Endothelial cell of umbilical vein (primary cell): Measurements from ENCODE around the gene VSNL1. TPM values are rescaled to one million over a fixed set of nuclear protein-coding genes. Genes with fewer than 3 reads are reported as not detected.

Experiments
- BruUV-seq: library from RNA; stranded (reverse); fragments of 400-500 nt; replicated peaks from 2 replicates; lab custom pipeline; 2021; lab: Mats Ljungman, UMichigan
- CTCF ChIA-PET: fragments of 300-600, 350-600 bp; sonication (Branson Sonifier 250); formaldehyde crosslinking; loops from one replicate; lab custom pipeline; 2021; ENCODE audit warnings: antibody characterized with exemption, inconsistent platforms; lab: Charles Lee
- POLR2A ChIA-PET: fragments of 300-600, 350-600 bp; sonication (Branson Sonifier 250); formaldehyde crosslinking; loops from one replicate; lab custom pipeline; 2021; ENCODE audit warnings: antibody characterized with exemption, inconsistent platforms; lab: Charles Lee
- DNase-seq: peaks from one replicate; pipeline ENCODE4 v3.0.0-alpha.2; 2011; ENCODE audit warnings: low read depth, low spot score
- FAIRE-seq: peaks from 2 replicates; lab custom pipeline; 2011; peaks lifted over from hg19 to GRCh38; lab: Jason Lieb, UNC
- H2AFZ ChIP-seq: 2 replicates; pipeline ENCODE4 v1.6.0; 2012; ENCODE audit warnings: low read depth, low read length, control low read depth, inconsistent platforms
- H3K27ac ChIP-seq: 2 replicates; pipeline ENCODE4 v1.5.1; 2011; ENCODE audit warnings: low read depth, mild to moderate bottlenecking, control low read depth, low read length, moderate library complexity; ENCODE audit not compliant: insufficient read depth
- H3K27me3 ChIP-seq, 2 experiments: 2 replicates each; pipeline versions ENCODE4 v1.6.0 to v1.6.1; 2011; ENCODE audit warnings: low read length in 2 of 2, mixed read lengths in 1 of 2; ENCODE audit not compliant: control insufficient read depth in 2 of 2, insufficient read depth in 2 of 2
- H3K36me3 ChIP-seq, 2 experiments: 2 replicates in 1 of 2; 3 replicates in 1 of 2; pipeline ENCODE4 v1.5.1; 2011; ENCODE audit warnings: low read length in 2 of 2, mild to moderate bottlenecking in 1 of 2, moderate library complexity in 1 of 2; ENCODE audit not compliant: control insufficient read depth in 2 of 2, insufficient read depth in 2 of 2; ENCODE audit errors: extremely low read depth in 1 of 2
- H3K4me1 ChIP-seq: 3 replicates; pipeline ENCODE4 v1.5.1; 2011; ENCODE audit warnings: mild to moderate bottlenecking, low read length; ENCODE audit not compliant: control insufficient read depth, insufficient read depth; ENCODE audit errors: extremely low read depth
- H3K4me2 ChIP-seq: 2 replicates; pipeline ENCODE4 v1.6.1; 2011; ENCODE audit warnings: low read length, control low read depth, mixed read lengths; ENCODE audit not compliant: insufficient read depth
- H3K4me3 ChIP-seq, 3 experiments: fragments of 200-600 bp in 1 of 3; sonication (generic), shearing (Covaris generic) in 1 of 3; replicated peaks in 1 of 3; 2 replicates each; pipeline ENCODE4 v1.5.1; 2011 to 2016; ENCODE audit warnings: control low read depth in 3 of 3, low read length in 3 of 3, mild to moderate bottlenecking in 2 of 3, inconsistent platforms in 1 of 3, low read depth in 1 of 3, moderate library complexity in 1 of 3; ENCODE audit not compliant: insufficient read depth in 1 of 3
- H3K79me2 ChIP-seq: 2 replicates; pipeline ENCODE4 v1.6.0; 2012; ENCODE audit warnings: low read length, inconsistent platforms; ENCODE audit not compliant: control insufficient read depth, insufficient read depth
- H3K9ac ChIP-seq: replicated peaks from 2 replicates; pipeline ENCODE3; 2011; ENCODE audit warnings: low read length, control low read depth; ENCODE audit not compliant: insufficient read depth; ENCODE audit errors: extremely low read depth
- H3K9me1 ChIP-seq: replicated peaks from 3 replicates; pipeline ENCODE4 v1.6.0; 2011; ENCODE audit warnings: mild to moderate bottlenecking, low read length; ENCODE audit not compliant: control insufficient read depth, insufficient read depth; ENCODE audit errors: extremely low read depth
- H3K9me3 ChIP-seq: replicated peaks from 2 replicates; pipeline ENCODE4 v1.5.1; 2012; ENCODE audit warnings: low read length, inconsistent platforms; ENCODE audit not compliant: control insufficient read depth, insufficient read depth
- H4K20me1 ChIP-seq: replicated peaks from 2 replicates; pipeline ENCODE3; 2011; ENCODE audit warnings: mild to moderate bottlenecking, low read length; ENCODE audit not compliant: control insufficient read depth, insufficient read depth; ENCODE audit errors: extremely low read depth
- GATA2 ChIP-seq: IDR thresholded peaks from 2 replicates; pipeline ENCODE4 v1.7.0; 2011; ENCODE audit warnings: low read depth, mild to moderate bottlenecking, moderate library complexity, mixed read lengths, low read length; ENCODE audit not compliant: insufficient read length, insufficient read depth
- JUN ChIP-seq: IDR thresholded peaks from 2 replicates; pipeline ENCODE4 v1.6.1; 2011; ENCODE audit warnings: borderline replicate concordance, low read depth; ENCODE audit not compliant: insufficient read length, insufficient read depth
- POLR2A ChIP-seq: IDR thresholded peaks from 2 replicates; pipeline ENCODE4 v1.6.1; 2012; ENCODE audit warnings: low read depth, mild to moderate bottlenecking, control low read depth, low read length
- POLR2AphosphoS5 ChIP-seq: IDR thresholded peaks from 2 replicates; pipeline ENCODE4 v1.6.1; 2012; ENCODE audit warnings: low read depth, mild to moderate bottlenecking, control low read depth, low read length, moderate library complexity; ENCODE audit not compliant: insufficient read depth
- dilution Hi-C: fragments of 300-500 bp; cut with MboI; formaldehyde crosslinking; loops from one replicate; pipeline ENCODE4 v1.15.0; 2019; ENCODE audit warnings: low sequenced_read_pairs; ENCODE audit not compliant: extremely low pct_ligation_motif_present
- intact Hi-C: fragments of 100-400 bp; cut with micrococcal nuclease; formaldehyde crosslinking; loops from one replicate; pipeline ENCODE4 v1.10.0; 2022
- polyA plus RNA-seq, 4 experiments: library from polyadenylated mRNA; depleted of rRNA in 3 of 4; stranded (reverse) in 3 of 4; unstranded in 1 of 4; fragments of >200 nt; gene quantifications; 2 replicates each; pipeline versions ENCODE4 v1.2.1 to v1.2.3, GENCODE V29; 2011 to 2012; ENCODE audit warnings: missing spikeins in 1 of 4
- total RNA-seq: library from RNA; stranded (reverse); gene quantifications from 2 replicates; pipeline ENCODE4 v1.2.3, GENCODE V29; 2021

Gene VSNL1
- total and polyA plus RNA-seq, 2 donors (not counting 3 experiments of a cell fraction or from before 2014, with no cell fraction given), result not detected

- H3K4me1 ChIP-seq, result no peaks in the 10 kb centered on the region
- TF ChIP-seq POLR2A, result no peak
- TF ChIP-seq GATA2, result no peak
- H3K27me3 ChIP-seq, result no peaks in the 10 kb centered on the region
- H3K79me2 ChIP-seq, result no peaks in the 10 kb centered on the region
- no peaks in the 10 kb centered on the region for H3K36me3 ChIP-seq
- no peaks in the 10 kb centered on the region for H4K20me1 ChIP-seq
- dilution Hi-C loops (no loop called here), intact Hi-C loops (no loop called here)
- no peak overlapping the region for H3K4me3 ChIP-seq
- DNase-seq (no peak), FAIRE-seq (no peak)
- H3K9me3 ChIP-seq, result no peaks in the 10 kb centered on the region
- CTCF ChIA-PET, result no interaction called here
- H3K9me1 ChIP-seq, result no peaks in the 10 kb centered on the region
- H2AFZ ChIP-seq, result no peak overlapping the region
- no peak overlapping the region for H3K4me2 ChIP-seq
- no peak overlapping the region for H3K27ac ChIP-seq
- H3K9ac ChIP-seq, result no peak overlapping the region
- no TSS peak for BruUV-seq
- POLR2A ChIA-PET, result no interaction called here
Observed at GRCh38 chr2:17599617-17600016, 59.1 kb downstream of the VSNL1 start.

GRCh38 chr2:17600556-17601204 lies 60.2 kb downstream of the VSNL1 start:
- no peaks in the 10 kb centered on the region for H3K4me1 ChIP-seq
- no peaks in the 10 kb centered on the region for H3K9me3 ChIP-seq
- FAIRE-seq, result no peak
- intact Hi-C loops, result no loop called here
- H3K27me3 ChIP-seq, result no peaks in the 10 kb centered on the region
- no peaks in the 10 kb centered on the region for H4K20me1 ChIP-seq
- H3K4me2 ChIP-seq, result no peak overlapping the region
- ChIA-PET POLR2A (no interaction called here), CTCF (no interaction called here)
- no peaks in the 10 kb centered on the region for H3K9me1 ChIP-seq
- no peak overlapping the region for H3K9ac ChIP-seq
- TF ChIP-seq JUN (no peak), POLR2AphosphoS5 (no peak)
- dilution Hi-C loops, result no loop called here
- BruUV-seq, result no TSS peak
- no peaks in the 10 kb centered on the region for H3K79me2 ChIP-seq
- H3K4me3 ChIP-seq, result no peak overlapping the region
- no peak for DNase-seq
- H2AFZ ChIP-seq, result no peak overlapping the region
- no peaks in the 10 kb centered on the region for H3K36me3 ChIP-seq
- H3K27ac ChIP-seq, result no peak overlapping the region
